Measurements from ENCODE around the gene SCUBE3.
A peak's percentile ranks its signal among the peaks of the same experiment; 100 is the strongest.

SCUBE3 gene

DNA sequence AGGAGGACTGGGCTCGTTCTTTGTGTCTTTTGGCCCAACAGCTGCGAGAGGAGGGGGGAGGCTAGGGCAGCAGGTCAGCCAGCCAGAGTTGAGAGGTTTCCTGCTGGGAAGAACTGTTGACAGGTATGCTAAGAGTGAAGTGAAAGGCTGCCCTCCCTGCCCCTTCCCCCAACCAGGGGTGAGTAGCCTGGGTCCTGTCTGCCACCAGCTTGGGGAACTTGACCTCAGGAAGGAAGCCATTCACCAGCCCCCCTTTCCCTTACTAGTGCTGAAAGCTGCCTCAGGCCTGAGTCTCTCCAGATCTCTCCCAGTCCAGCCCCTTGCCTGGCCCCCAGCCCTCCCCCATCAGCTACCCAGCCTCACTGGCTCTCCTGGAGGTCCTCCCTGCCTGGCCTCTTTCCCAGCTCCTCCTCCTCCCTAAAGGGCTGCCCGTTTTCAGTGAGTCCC is 25.1 kb downstream of the SCUBE3 start:
- H3K27me3 ChIP-seq (ENCODE audit: insufficient read depth, low read depth) = no peaks in the 10 kb centered on the region
- no peak overlapping the region for H3K9ac ChIP-seq
- no peaks in the 10 kb centered on the region for H3K79me2 ChIP-seq (ENCODE audit: insufficient read depth, low read depth)
- H3K4me1 ChIP-seq (ENCODE audit: low read depth, poor library complexity, severe bottlenecking) = no peaks in the 10 kb centered on the region
- TF ChIP-seq, protein P1, sequence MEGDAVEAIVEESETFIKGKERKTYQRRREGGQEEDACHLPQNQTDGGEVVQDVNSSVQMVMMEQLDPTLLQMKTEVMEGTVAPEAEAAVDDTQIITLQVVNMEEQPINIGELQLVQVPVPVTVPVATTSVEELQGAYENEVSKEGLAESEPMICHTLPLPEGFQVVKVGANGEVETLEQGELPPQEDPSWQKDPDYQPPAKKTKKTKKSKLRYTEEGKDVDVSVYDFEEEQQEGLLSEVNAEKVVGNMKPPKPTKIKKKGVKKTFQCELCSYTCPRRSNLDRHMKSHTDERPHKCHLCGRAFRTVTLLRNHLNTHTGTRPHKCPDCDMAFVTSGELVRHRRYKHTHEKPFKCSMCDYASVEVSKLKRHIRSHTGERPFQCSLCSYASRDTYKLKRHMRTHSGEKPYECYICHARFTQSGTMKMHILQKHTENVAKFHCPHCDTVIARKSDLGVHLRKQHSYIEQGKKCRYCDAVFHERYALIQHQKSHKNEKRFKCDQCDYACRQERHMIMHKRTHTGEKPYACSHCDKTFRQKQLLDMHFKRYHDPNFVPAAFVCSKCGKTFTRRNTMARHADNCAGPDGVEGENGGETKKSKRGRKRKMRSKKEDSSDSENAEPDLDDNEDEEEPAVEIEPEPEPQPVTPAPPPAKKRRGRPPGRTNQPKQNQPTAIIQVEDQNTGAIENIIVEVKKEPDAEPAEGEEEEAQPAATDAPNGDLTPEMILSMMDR (conservative IDR thresholded peaks at IDR 0.05; ENCODE audit: low read depth, low read length) = no peak
- no peaks in the 10 kb centered on the region for H3K36me3 ChIP-seq (ENCODE audit: insufficient read depth)
- H2AFZ ChIP-seq (ENCODE audit: low read depth) = no peak overlapping the region
- no peak overlapping the region for H3K27ac ChIP-seq
- H4K20me1 ChIP-seq (ENCODE audit: insufficient read depth) = no peaks in the 10 kb centered on the region
- H3K4me2 ChIP-seq = no peak overlapping the region
- H3K4me3 ChIP-seq (IDR thresholded peaks at IDR 0.05; ENCODE audit: insufficient read depth, low read depth, low read length) = no peak overlapping the region

GRCh38 chr6:35239581-35239980 is 25.8 kb downstream of the SCUBE3 start:
- no peak overlapping the region for H2AFZ ChIP-seq (ENCODE audit: low read depth)
- H3K4me2 ChIP-seq = no peak overlapping the region
- no peaks in the 10 kb centered on the region for H4K20me1 ChIP-seq (ENCODE audit: insufficient read depth)
- H3K4me1 ChIP-seq (ENCODE audit: low read depth, poor library complexity, severe bottlenecking) = no peaks in the 10 kb centered on the region
- TF ChIP-seq, protein P1 (conservative IDR thresholded peaks at IDR 0.05; ENCODE audit: low read depth, low read length) = no peak
- no peaks in the 10 kb centered on the region for H3K27me3 ChIP-seq (ENCODE audit: insufficient read depth, low read depth)
- no peak overlapping the region for H3K4me3 ChIP-seq (IDR thresholded peaks at IDR 0.05; ENCODE audit: insufficient read depth, low read depth, low read length)
- H3K79me2 ChIP-seq (ENCODE audit: insufficient read depth, low read depth) = no peaks in the 10 kb centered on the region
- H3K9ac ChIP-seq = no peak overlapping the region
- H3K36me3 ChIP-seq (ENCODE audit: insufficient read depth) = no peaks in the 10 kb centered on the region
- no peak overlapping the region for H3K27ac ChIP-seq

DNA sequence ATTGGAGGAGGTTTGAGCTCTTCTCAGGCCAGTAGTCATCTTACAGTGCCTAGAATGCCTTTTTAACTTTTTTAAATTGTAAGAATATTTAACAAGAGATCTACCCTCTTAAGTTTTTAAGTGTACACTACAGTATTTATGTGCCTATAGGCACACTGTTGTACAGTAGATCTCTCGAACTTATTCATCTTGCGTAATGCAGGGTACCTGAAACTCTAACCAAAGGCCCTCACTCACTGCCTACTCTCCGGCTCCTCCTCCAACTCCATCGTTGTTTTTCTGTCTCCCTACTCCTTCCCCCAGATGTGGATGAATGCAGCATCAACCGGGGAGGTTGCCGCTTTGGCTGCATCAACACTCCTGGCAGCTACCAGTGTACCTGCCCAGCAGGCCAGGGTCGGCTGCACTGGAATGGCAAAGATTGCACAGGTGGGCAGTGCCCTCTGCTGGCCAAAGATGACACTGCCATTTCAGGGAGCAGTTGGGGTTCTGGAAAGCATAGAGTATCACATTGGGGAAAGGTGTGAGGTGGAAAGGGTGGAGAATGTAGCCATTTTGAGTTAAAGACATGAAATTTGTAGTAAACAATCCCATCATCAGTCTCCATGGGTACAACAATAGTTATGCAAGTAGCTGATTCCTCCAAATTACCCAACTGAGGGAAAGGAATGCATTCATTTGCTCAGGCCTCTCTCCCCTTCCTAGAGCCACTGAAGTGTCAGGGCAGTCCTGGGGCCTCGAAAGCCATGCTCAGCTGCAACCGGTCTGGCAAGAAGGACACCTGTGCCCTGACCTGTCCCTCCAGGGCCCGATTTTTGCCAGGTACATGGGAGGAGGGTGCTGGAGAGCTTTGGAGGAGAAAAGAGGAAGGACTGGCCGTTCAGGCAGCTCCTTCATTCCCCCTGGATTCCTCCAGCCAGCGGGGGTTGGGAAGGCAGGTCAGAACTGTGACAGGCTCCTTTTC is 27.4 kb downstream of the SCUBE3 start:
- Histone ChIP-seq H3K4me3 (IDR thresholded peaks at IDR 0.05; ENCODE audit: insufficient read depth, low read depth, low read length) (no peak overlapping the region), H3K79me2 (ENCODE audit: insufficient read depth, low read depth) (no peaks in the 10 kb centered on the region), H3K27ac (no peak overlapping the region), H3K4me1 (ENCODE audit: low read depth, poor library complexity, severe bottlenecking) (no peaks in the 10 kb centered on the region), H3K9ac (no peak overlapping the region), H3K27me3 (ENCODE audit: insufficient read depth, low read depth) (no peaks in the 10 kb centered on the region), H2AFZ (ENCODE audit: low read depth) (no peak overlapping the region), H4K20me1 (ENCODE audit: insufficient read depth) (no peaks in the 10 kb centered on the region), H3K36me3 (ENCODE audit: insufficient read depth) (no peaks in the 10 kb centered on the region), H3K4me2 (no peak overlapping the region)
- TF ChIP-seq, protein P1 (conservative IDR thresholded peaks at IDR 0.05; ENCODE audit: low read depth, low read length) = peak; percentile 98

GRCh38 chr6:35242486-35242885 is 28.7 kb downstream of the SCUBE3 start:
- TF ChIP-seq, protein P1 (conservative IDR thresholded peaks at IDR 0.05; ENCODE audit: low read depth, low read length) = no peak
- H3K27ac ChIP-seq = no peak overlapping the region
- no peak overlapping the region for H3K9ac ChIP-seq
- no peak overlapping the region for H3K4me2 ChIP-seq
- peaks cover 3% of the 10 kb centered on the region for H3K4me1 ChIP-seq (ENCODE audit: low read depth, poor library complexity, severe bottlenecking)
- H3K27me3 ChIP-seq (ENCODE audit: insufficient read depth, low read depth) = no peaks in the 10 kb centered on the region
- H3K79me2 ChIP-seq (ENCODE audit: insufficient read depth, low read depth) = no peaks in the 10 kb centered on the region
- H3K36me3 ChIP-seq (ENCODE audit: insufficient read depth) = no peaks in the 10 kb centered on the region
- no peak overlapping the region for H2AFZ ChIP-seq (ENCODE audit: low read depth)
- no peaks in the 10 kb centered on the region for H4K20me1 ChIP-seq (ENCODE audit: insufficient read depth)
- no peak overlapping the region for H3K4me3 ChIP-seq (IDR thresholded peaks at IDR 0.05; ENCODE audit: insufficient read depth, low read depth, low read length)

Data from KMS-11 (cell line).